ENCODE data around the gene PRSS8.
A peak's percentile ranks its signal among the peaks of the same experiment; 100 is the strongest.

The PRSS8 gene

GRCh38 chr16:31118223-31119155 is 17.0 kb downstream of the PRSS8 start:
- H3K4me1 ChIP-seq (ENCODE audit: insufficient read depth, low read length): peaks cover 5% of the 10 kb centered on the region

GRCh38 chr16:31117384-31118222 is 17.9 kb downstream of the PRSS8 start, which contains the start of gene KAT8:
Gene KAT8, plus strand, starts transcription at chr16:31117664. Its CDS starts 18 bp downstream, at chr16:31117682.
- Histone ChIP-seq H3K27ac (ENCODE audit: low read length) (peak within 1 kb of the TSS; percentile 44), H3K36me3 (ENCODE audit: insufficient read depth, low read depth, low read length) (peaks cover 46% of the 10 kb centered on the region), H3K4me1 (ENCODE audit: insufficient read depth, low read length) (peaks cover 5% of the 10 kb centered on the region)

More at GRCh38 chr16:31118223-31119155, 17.0 kb downstream of the PRSS8 start:
- peak overlapping the region; percentile 44 for H3K27ac ChIP-seq (ENCODE audit: low read length)
- peak overlapping the region; percentile 85 for H3K4me3 ChIP-seq (ENCODE audit: low read length)
- H3K9me3 ChIP-seq (ENCODE audit: insufficient read depth, low read depth, low read length): no peaks in the 10 kb centered on the region
- peak overlapping the region; percentile 81 for H3K9ac ChIP-seq (ENCODE audit: low read depth, low read length)
- no peaks in the 10 kb centered on the region for H3K27me3 ChIP-seq (ENCODE audit: insufficient read depth, low read length)
- peaks cover 42% of the 10 kb centered on the region for H3K36me3 ChIP-seq (ENCODE audit: insufficient read depth, low read depth, low read length)

GRCh38 chr16:31114468-31114867 is 21.1 kb downstream of the PRSS8 start:
- H3K27me3 ChIP-seq (ENCODE audit: insufficient read depth, low read length): no peaks in the 10 kb centered on the region
- H3K9me3 ChIP-seq (ENCODE audit: insufficient read depth, low read depth, low read length): no peaks in the 10 kb centered on the region
- H3K9ac ChIP-seq (ENCODE audit: low read depth, low read length): no peak overlapping the region
- H3K4me1 ChIP-seq (ENCODE audit: insufficient read depth, low read length): peaks cover 5% of the 10 kb centered on the region
- no peak overlapping the region for H3K27ac ChIP-seq (ENCODE audit: low read length)
- H3K36me3 ChIP-seq (ENCODE audit: insufficient read depth, low read depth, low read length): peaks cover 44% of the 10 kb centered on the region
- H3K4me3 ChIP-seq (ENCODE audit: low read length): no peak overlapping the region

More at GRCh38 chr16:31117384-31118222, 17.9 kb downstream of the PRSS8 start, which contains the start of gene KAT8:
- H3K9ac ChIP-seq (ENCODE audit: low read depth, low read length): peak within 1 kb of the TSS; percentile 81
- peak within 1 kb of the TSS; percentile 85 for H3K4me3 ChIP-seq (ENCODE audit: low read length)
- no peaks in the 10 kb centered on the region for H3K9me3 ChIP-seq (ENCODE audit: insufficient read depth, low read depth, low read length)
- no peaks in the 10 kb centered on the region for H3K27me3 ChIP-seq (ENCODE audit: insufficient read depth, low read length)

- no peak overlapping the region for H3K9ac ChIP-seq (ENCODE audit: low read depth, low read length)
- no peak overlapping the region for H3K27ac ChIP-seq (ENCODE audit: low read length)
- H3K4me3 ChIP-seq (ENCODE audit: low read length): no peak overlapping the region
Observed at GRCh38 chr16:31113121-31114120, 22.1 kb downstream of the PRSS8 start.

GRCh38 chr16:31112711-31113110 is 22.8 kb downstream of the PRSS8 start:
- Histone ChIP-seq H3K27ac (ENCODE audit: low read length) (no peak overlapping the region), H3K27me3 (ENCODE audit: insufficient read depth, low read length) (no peaks in the 10 kb centered on the region), H3K4me1 (ENCODE audit: insufficient read depth, low read length) (no peaks in the 10 kb centered on the region), H3K4me3 (ENCODE audit: low read length) (no peak overlapping the region), H3K9me3 (ENCODE audit: insufficient read depth, low read depth, low read length) (no peaks in the 10 kb centered on the region), H3K9ac (ENCODE audit: low read depth, low read length) (no peak overlapping the region), H3K36me3 (ENCODE audit: insufficient read depth, low read depth, low read length) (peaks cover 36% of the 10 kb centered on the region)

More at GRCh38 chr16:31113121-31114120, 22.1 kb downstream of the PRSS8 start:
- Histone ChIP-seq H3K9me3 (ENCODE audit: insufficient read depth, low read depth, low read length) (no peaks in the 10 kb centered on the region), H3K4me1 (ENCODE audit: insufficient read depth, low read length) (peaks cover 4% of the 10 kb centered on the region), H3K36me3 (ENCODE audit: insufficient read depth, low read depth, low read length) (peaks cover 36% of the 10 kb centered on the region), H3K27me3 (ENCODE audit: insufficient read depth, low read length) (no peaks in the 10 kb centered on the region)

- Histone ChIP-seq H3K4me1 (ENCODE audit: insufficient read depth, low read length) (no peaks in the 10 kb centered on the region), H3K9ac (ENCODE audit: low read depth, low read length) (no peak overlapping the region), H3K4me3 (ENCODE audit: low read length) (no peak overlapping the region), H3K36me3 (ENCODE audit: insufficient read depth, low read depth, low read length) (peaks cover 36% of the 10 kb centered on the region), H3K27ac (ENCODE audit: low read length) (no peak overlapping the region), H3K27me3 (ENCODE audit: insufficient read depth, low read length) (no peaks in the 10 kb centered on the region), H3K9me3 (ENCODE audit: insufficient read depth, low read depth, low read length) (no peaks in the 10 kb centered on the region)
Observed at GRCh38 chr16:31111881-31112466, 23.6 kb downstream of the PRSS8 start.

GRCh38 chr16:31110106-31111034 is 25.2 kb downstream of the PRSS8 start:
- no peak overlapping the region for H3K4me3 ChIP-seq (ENCODE audit: low read length)
- no peak overlapping the region for H3K9ac ChIP-seq (ENCODE audit: low read depth, low read length)
- H3K27ac ChIP-seq (ENCODE audit: low read length): no peak overlapping the region
- H3K4me1 ChIP-seq (ENCODE audit: insufficient read depth, low read length): no peaks in the 10 kb centered on the region
- no peaks in the 10 kb centered on the region for H3K9me3 ChIP-seq (ENCODE audit: insufficient read depth, low read depth, low read length)
- peaks cover 36% of the 10 kb centered on the region for H3K36me3 ChIP-seq (ENCODE audit: insufficient read depth, low read depth, low read length)
- no peaks in the 10 kb centered on the region for H3K27me3 ChIP-seq (ENCODE audit: insufficient read depth, low read length)

GRCh38 chr16:31109622-31110021 is 25.9 kb downstream of the PRSS8 start:
- Histone ChIP-seq H3K27me3 (ENCODE audit: insufficient read depth, low read length) (no peaks in the 10 kb centered on the region), H3K4me3 (ENCODE audit: low read length) (peak overlapping the region; percentile 78; the same call in 1 of the 2 replicates), H3K4me1 (ENCODE audit: insufficient read depth, low read length) (no peaks in the 10 kb centered on the region), H3K9ac (ENCODE audit: low read depth, low read length) (no peak overlapping the region), H3K9me3 (ENCODE audit: insufficient read depth, low read depth, low read length) (no peaks in the 10 kb centered on the region), H3K27ac (ENCODE audit: low read length) (no peak overlapping the region), H3K36me3 (ENCODE audit: insufficient read depth, low read depth, low read length) (peaks cover 36% of the 10 kb centered on the region)

GRCh38 chr16:31108794-31109558 is 26.6 kb downstream of the PRSS8 start:
- Histone ChIP-seq H3K36me3 (ENCODE audit: insufficient read depth, low read depth, low read length) (peaks cover 36% of the 10 kb centered on the region), H3K4me3 (ENCODE audit: low read length) (peak overlapping the region; percentile 78), H3K4me1 (ENCODE audit: insufficient read depth, low read length) (no peaks in the 10 kb centered on the region), H3K27me3 (ENCODE audit: insufficient read depth, low read length) (no peaks in the 10 kb centered on the region), H3K9me3 (ENCODE audit: insufficient read depth, low read depth, low read length) (no peaks in the 10 kb centered on the region), H3K27ac (ENCODE audit: low read length) (no peak overlapping the region), H3K9ac (ENCODE audit: low read depth, low read length) (peak overlapping the region; percentile 72)
